NCI-H524 treated with DMSO at 0.1 percent for 48 hours (cell line): ENCODE data around the gene SAMHD1.

ENCODE experiments used
- DNase-seq: peaks from one replicate; lab custom pipeline; 2025; lab: John Stamatoyannopoulos, UW

SAMHD1 gene

GRCh38 chr20:36872852-36873251 is 78.7 kb downstream of the SAMHD1 start:
- no peak for DNase-seq

GRCh38 chr20:36871640-36872570 is 79.6 kb downstream of the SAMHD1 start:
- DNase-seq = no peak

- DNase-seq = no peak
These were observed 84.6 kb downstream of the SAMHD1 start for GRCh38 chr20:36866681-36867495.

GRCh38 chr20:36866164-36866563 is 85.3 kb downstream of the SAMHD1 start:
- no peak for DNase-seq

- no peak for DNase-seq
These were observed 85.7 kb downstream of the SAMHD1 start for GRCh38 chr20:36865861-36866149.

GRCh38 chr20:36865076-36865860 is 86.2 kb downstream of the SAMHD1 start:
- DNase-seq = no peak

GRCh38 chr20:36862857-36863668 is 88.4 kb downstream of the SAMHD1 start:
- no peak for DNase-seq

GRCh38 chr20:36861875-36862801 is 89.4 kb downstream of the SAMHD1 start:
- peak; percentile 20 for DNase-seq

- no peak for DNase-seq
These were observed 90.0 kb downstream of the SAMHD1 start for GRCh38 chr20:36861625-36861874.

- no peak for DNase-seq
These were observed 90.5 kb downstream of the SAMHD1 start for GRCh38 chr20:36860811-36861624.

GRCh38 chr20:36860339-36860738 is 91.2 kb downstream of the SAMHD1 start:
- no peak for DNase-seq

- no peak for DNase-seq
These were observed 91.7 kb downstream of the SAMHD1 start for GRCh38 chr20:36859700-36860330.

- no peak for DNase-seq
These were observed 92.3 kb downstream of the SAMHD1 start for GRCh38 chr20:36859282-36859555.

GRCh38 chr20:36856691-36857635 is 94.5 kb downstream of the SAMHD1 start:
- DNase-seq = no peak

GRCh38 chr20:36856195-36856594 is 95.3 kb downstream of the SAMHD1 start:
- no peak for DNase-seq

- DNase-seq = no peak
These were observed 96.3 kb downstream of the SAMHD1 start for GRCh38 chr20:36855241-36855657.

GRCh38 chr20:36854348-36855240 is 96.9 kb downstream of the SAMHD1 start:
- DNase-seq = no peak
